ENCODE results near the gene FCN1.

Gene FCN1

DNA sequence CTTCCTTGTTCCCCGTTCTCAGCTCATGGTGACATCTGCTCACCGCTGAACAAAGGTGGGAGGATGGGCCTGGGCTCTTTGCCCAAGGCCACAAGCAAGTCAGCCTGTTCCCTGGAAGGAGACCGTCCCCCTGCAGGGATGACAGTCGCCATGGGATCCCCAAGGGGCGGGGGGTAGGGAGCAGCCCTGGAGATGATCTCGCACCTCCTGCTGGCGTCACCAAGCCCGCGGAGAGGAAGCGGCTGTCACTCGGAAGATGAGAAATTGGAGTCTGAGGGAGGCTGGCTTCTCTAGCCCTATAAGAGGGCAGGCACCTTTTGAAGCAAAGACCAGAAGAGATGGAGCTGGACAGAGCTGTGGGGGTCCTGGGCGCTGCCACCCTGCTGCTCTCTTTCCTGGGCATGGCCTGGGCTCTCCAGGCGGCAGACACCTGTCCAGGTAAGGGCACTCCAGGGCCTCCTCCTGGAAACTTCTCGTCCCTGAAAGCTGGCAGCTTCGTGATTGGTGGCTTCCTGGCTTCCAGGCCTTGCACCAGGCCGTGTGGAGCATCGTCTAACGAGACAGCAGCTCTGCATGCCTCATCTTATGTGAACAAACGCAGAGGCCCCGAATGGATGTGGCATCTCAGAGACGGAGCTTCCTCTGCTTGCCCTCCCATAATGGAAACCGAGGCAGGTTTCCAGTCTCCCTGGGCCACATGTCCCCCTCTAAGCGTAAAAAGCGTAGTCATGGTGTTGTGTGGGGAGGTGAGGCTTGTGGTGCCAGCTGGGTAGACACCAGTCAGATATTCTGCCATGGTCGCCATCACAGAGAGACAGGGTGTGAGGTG lies 37.0 kb downstream of the FCN1 start, which contains the start of gene FCN2:
TSS of gene FCN2 (plus strand) at position 327 of the 829 bp plus-strand sequence. CDS start at position 339, 12 bp downstream.
- H3K4me3 ChIP-seq (ENCODE audit: low read depth, low read length): no peak within 1 kb of the TSS
- TF ChIP-seq, protein P1, sequence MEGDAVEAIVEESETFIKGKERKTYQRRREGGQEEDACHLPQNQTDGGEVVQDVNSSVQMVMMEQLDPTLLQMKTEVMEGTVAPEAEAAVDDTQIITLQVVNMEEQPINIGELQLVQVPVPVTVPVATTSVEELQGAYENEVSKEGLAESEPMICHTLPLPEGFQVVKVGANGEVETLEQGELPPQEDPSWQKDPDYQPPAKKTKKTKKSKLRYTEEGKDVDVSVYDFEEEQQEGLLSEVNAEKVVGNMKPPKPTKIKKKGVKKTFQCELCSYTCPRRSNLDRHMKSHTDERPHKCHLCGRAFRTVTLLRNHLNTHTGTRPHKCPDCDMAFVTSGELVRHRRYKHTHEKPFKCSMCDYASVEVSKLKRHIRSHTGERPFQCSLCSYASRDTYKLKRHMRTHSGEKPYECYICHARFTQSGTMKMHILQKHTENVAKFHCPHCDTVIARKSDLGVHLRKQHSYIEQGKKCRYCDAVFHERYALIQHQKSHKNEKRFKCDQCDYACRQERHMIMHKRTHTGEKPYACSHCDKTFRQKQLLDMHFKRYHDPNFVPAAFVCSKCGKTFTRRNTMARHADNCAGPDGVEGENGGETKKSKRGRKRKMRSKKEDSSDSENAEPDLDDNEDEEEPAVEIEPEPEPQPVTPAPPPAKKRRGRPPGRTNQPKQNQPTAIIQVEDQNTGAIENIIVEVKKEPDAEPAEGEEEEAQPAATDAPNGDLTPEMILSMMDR (IDR thresholded peaks at IDR 0.05; ENCODE audit: low read depth, low read length): no peak

DNA sequence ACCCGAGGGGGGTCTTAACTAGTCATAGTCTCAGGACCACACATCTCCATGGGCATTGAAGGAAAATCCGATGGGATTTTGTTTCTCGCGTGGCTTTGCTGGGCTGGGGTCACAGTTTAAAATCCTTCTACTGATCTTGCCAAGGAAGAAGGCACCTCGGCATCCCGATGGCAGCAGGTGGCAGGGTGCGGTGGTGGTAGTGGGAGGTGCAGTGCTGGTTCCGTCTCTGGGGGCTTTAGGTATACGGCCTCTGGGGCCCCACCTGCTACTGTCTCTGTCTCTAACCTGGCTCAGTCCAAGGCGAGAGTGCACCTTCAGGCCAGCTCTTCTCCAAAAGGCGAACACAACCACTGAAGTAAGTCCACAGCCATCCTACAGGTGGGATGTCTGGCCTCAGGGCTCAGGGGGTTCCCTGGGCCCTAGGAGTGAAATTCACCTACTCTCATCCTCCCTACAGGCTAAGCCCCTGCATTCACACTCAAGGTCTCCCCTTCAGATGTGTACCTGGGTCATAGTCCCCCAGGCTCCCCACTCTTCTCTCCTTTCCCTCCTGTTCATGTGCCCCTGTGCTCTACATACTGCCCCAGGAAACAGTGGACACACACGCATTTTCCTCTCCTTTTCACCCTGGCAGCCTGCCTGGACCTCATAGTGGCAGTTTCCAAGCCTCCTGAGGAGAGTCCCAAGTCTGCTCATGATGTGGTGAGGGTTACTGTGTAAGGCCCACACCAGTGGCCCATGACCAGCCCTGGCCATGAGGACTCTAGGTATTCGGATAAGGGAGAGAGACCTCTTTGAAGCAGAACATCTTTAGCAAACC lies 37.8 kb downstream of the FCN1 start:
- no peak overlapping the region for H3K4me3 ChIP-seq (ENCODE audit: low read depth, low read length)
- TF ChIP-seq, protein P1 (IDR thresholded peaks at IDR 0.05; ENCODE audit: low read depth, low read length): no peak

DNA sequence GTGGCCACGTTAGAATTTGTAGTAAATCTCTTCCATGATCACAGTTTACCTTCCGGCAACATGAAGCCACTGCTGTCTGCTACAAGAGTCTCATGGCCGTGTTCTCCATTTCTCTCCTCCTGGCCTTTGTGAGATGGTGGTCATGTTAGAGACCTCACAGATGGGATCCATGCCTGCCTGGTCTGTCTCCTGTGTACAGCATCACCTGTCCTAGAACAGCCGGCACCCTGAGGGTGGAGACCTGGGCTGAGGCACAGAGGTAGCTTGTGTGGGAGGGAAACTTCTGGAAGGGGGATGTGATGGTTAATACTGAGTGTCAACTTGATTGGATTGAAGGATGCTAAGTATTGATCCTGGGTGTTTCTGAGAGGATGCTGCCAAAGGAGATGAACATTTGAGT lies 40.2 kb downstream of the FCN1 start:
- no peak overlapping the region for H3K4me3 ChIP-seq (ENCODE audit: low read depth, low read length)
- TF ChIP-seq, protein P1 (IDR thresholded peaks at IDR 0.05; ENCODE audit: low read depth, low read length): no peak

GRCh38 chr9:134875371-134875770 lies 42.3 kb downstream of the FCN1 start:
- H3K4me3 ChIP-seq (ENCODE audit: low read depth, low read length): no peak overlapping the region
- TF ChIP-seq, protein P1 (IDR thresholded peaks at IDR 0.05; ENCODE audit: low read depth, low read length): no peak

- no peak overlapping the region for H3K4me3 ChIP-seq (ENCODE audit: low read depth, low read length)
- TF ChIP-seq, protein P1 (IDR thresholded peaks at IDR 0.05; ENCODE audit: low read depth, low read length): no peak
Observed at GRCh38 chr9:134872482-134873231, 45.1 kb downstream of the FCN1 start.

- H3K4me3 ChIP-seq (ENCODE audit: low read depth, low read length): no peak overlapping the region
- TF ChIP-seq, protein P1 (IDR thresholded peaks at IDR 0.05; ENCODE audit: low read depth, low read length): no peak
Observed at GRCh38 chr9:134871697-134872340, 45.9 kb downstream of the FCN1 start.
